Mesodermal cell (in vitro differentiated cells): ENCODE results near the gene ADCY10.
"Not testable (repeated sequence)": the region's sequence is repeated elsewhere in the genome, so short reads cannot be mapped to it uniquely, and the experiment has no call there.

Experiments used
- H3K27ac ChIP-seq: 2 replicates; pipeline ENCODE4 v1.7.0; 2013; ENCODE audit warnings: mild to moderate bottlenecking, low read depth, low read length, moderate library complexity; ENCODE audit not compliant: severe bottlenecking
- H3K36me3 ChIP-seq: 2 replicates; pipeline ENCODE4 v1.7.1; 2013; ENCODE audit warnings: mild to moderate bottlenecking, low read length, moderate library complexity; ENCODE audit not compliant: control insufficient read depth, insufficient read depth
- H3K4me1 ChIP-seq: one replicate; pipeline ENCODE4 v1.7.1; 2013; ENCODE audit warnings: mild to moderate bottlenecking, low read length; ENCODE audit not compliant: insufficient read depth, control insufficient read depth, poor library complexity, severe bottlenecking
- H3K4me3 ChIP-seq: 2 replicates; pipeline ENCODE4 v1.7.0; 2013; ENCODE audit warnings: low read length, control low read depth, mild to moderate bottlenecking; ENCODE audit not compliant: insufficient read depth, poor library complexity, severe bottlenecking; ENCODE audit errors: extremely low read depth
- H3K9me3 ChIP-seq: 2 replicates; pipeline ENCODE4 v1.7.1; 2013; ENCODE audit warnings: mild to moderate bottlenecking, low read length, moderate library complexity; ENCODE audit not compliant: control insufficient read depth
- WGBS, 2 experiments: methylation state at CpG; one replicate each; pipeline ENCODE4 v1.1.5; 2013; ENCODE audit warnings: missing lambda C conversion rate in 2 of 2; ENCODE audit not compliant: insufficient coverage in 2 of 2; 5-methylcytosine and 5-hydroxymethylcytosine counted together

Gene ADCY10

DNA sequence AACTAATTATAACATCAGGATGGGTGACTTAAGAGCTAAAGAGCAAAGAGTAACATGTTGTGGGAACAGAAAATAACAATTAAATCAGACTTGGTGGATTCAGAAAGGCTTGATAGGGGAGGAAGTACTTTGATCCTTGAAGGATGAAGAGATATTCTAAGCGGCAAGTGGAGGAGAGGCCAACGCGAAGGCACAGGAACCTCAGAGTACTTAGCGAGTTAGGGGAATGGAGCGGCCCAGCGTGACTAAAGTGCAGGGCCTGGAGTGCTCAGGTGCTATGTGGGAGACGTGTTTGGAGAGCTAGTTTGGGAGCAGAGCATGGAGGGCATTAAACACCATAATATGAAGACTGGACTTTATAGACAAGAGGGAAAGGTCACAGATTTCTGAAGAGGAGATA is 64.3 kb downstream of the ADCY10 start:
- WGBS, 2 experiments, result 100% methylated on average over 5 to 7 of the region's 7 CpGs

DNA sequence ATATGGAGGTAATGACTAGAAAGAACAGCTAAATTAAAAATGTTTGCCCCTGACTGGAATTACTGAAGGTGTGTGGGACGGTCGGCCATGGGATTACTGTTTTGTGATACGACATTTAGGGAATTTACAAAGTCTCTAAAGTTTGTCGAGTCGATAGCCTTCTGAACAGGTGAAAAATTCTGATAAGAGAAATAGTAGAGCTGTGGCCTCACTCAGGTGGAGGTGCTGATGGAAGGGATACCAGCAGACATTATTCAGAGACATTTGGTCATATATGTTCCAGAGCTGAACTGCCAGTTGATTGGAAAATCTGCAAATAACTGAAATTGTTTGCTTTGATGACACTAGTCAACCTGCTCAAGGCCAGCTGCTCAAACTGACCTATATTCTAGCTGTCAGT is 71.1 kb downstream of the ADCY10 start:
- 91 to 98% methylated on average over 5 of the region's 5 CpGs for WGBS, 2 experiments
- no peaks in the 10 kb centered on the region for H3K36me3 ChIP-seq
- H3K27ac ChIP-seq, result no peak overlapping the region
- no peak overlapping the region for H3K4me3 ChIP-seq
- H3K4me1 ChIP-seq, result no peaks in the 10 kb centered on the region
- H3K9me3 ChIP-seq, result no peaks in the 10 kb centered on the region

More for the DNA sequence above, 64.3 kb downstream of the ADCY10 start:
- Histone ChIP-seq H3K4me3 (no peak overlapping the region), H3K27ac (no peak overlapping the region), H3K4me1 (no peaks in the 10 kb centered on the region), H3K9me3 (no peaks in the 10 kb centered on the region), H3K36me3 (no peaks in the 10 kb centered on the region)

GRCh38 chr1:167841530-167841929 is 72.4 kb downstream of the ADCY10 start:
- Histone ChIP-seq H3K9me3 (no peaks in the 10 kb centered on the region), H3K4me1 (no peaks in the 10 kb centered on the region), H3K27ac (no peak overlapping the region), H3K4me3 (no peak overlapping the region), H3K36me3 (no peaks in the 10 kb centered on the region)
- WGBS, 2 experiments, result 89 to 93% methylated on average over 2 to 3 of the region's 3 CpGs

DNA sequence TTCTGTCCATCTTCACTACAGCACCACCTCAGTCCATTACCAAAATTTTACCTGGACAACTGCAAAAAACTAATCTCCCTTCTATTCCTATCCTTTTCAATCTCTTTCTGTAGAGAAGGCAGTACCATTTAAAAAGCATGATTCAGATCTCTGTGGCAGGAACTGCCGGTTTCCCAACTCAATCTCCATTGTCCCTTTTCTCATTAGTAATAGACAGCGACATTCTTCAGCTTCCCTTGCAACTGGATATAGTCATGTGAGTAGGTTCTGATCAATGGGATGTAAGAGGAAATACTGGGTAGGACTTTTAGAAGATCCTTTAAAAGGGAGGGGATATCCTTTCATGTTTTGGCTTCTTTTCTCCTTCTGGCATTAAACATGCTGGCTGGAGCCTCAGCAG is 74.9 kb downstream of the ADCY10 start:
- Histone ChIP-seq H3K4me3 (no peak overlapping the region), H3K36me3 (no peaks in the 10 kb centered on the region), H3K9me3 (no peaks in the 10 kb centered on the region), H3K27ac (no peak overlapping the region), H3K4me1 (no peaks in the 10 kb centered on the region)
- no CpG with 5 or more reads among the region's 2 CpGs for WGBS, 2 experiments

GRCh38 chr1:167837326-167837725 is 76.6 kb downstream of the ADCY10 start:
- no peaks in the 10 kb centered on the region for H3K36me3 ChIP-seq
- H3K4me3 ChIP-seq, result no peak overlapping the region
- no peaks in the 10 kb centered on the region for H3K9me3 ChIP-seq
- no peaks in the 10 kb centered on the region for H3K4me1 ChIP-seq
- 100% methylated on average over 1 of the region's 2 CpGs for WGBS, 2 experiments
- H3K27ac ChIP-seq, result no peak overlapping the region

GRCh38 chr1:167836197-167836596 is 77.7 kb downstream of the ADCY10 start:
- Histone ChIP-seq H3K36me3 (no peaks in the 10 kb centered on the region), H3K4me3 (no peak overlapping the region), H3K4me1 (no peaks in the 10 kb centered on the region), H3K9me3 (no peaks in the 10 kb centered on the region), H3K27ac (no peak overlapping the region)
- WGBS, 2 experiments, result 80 to 100% methylated on average over 1 of the region's 4 CpGs

DNA sequence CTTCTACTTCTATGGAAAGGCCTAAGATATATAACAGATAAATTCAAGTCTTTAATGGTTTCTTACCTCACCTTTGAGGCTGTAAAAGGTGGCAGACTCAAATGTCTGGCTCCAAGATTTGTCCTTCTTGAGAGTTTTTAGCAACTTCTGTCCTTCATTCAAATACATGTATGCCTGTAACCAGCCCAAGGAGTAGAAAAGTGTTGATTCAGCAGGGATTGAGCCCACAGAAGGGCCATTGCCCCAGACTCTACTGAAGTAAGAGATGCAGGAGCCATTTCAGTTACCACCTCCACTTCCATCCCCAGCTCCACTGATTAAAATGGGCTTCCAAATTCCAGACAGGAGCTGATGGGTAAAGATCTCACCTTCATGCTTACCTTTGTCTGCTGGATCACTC is 80.0 kb downstream of the ADCY10 start:
- Histone ChIP-seq H3K4me1 (peaks cover 10% of the 10 kb centered on the region), H3K4me3 (no peak overlapping the region), H3K27ac (no peak overlapping the region), H3K36me3 (no peaks in the 10 kb centered on the region), H3K9me3 (no peaks in the 10 kb centered on the region)

DNA sequence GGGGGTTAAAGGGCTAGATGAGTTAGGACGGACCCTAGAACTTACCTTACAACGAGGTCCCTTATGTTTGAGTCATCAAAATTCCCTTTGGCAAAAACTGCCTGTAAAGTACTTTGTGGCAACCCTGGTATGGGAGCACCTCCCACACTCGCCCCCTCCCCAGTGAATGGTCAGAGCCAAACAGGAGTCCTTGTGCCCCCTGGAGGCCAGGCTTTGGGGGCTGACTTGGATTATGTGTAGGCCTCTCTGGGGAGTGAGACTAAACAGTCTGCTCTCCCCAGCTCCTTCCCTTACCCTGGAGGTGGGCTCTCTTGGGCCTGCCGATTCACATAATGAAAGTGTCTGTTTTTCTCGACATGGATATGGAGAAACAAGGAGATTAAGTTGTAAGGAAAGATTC is 81.2 kb downstream of the ADCY10 start:
- 82 to 95% methylated on average over 3 of the region's 5 CpGs for WGBS, 2 experiments
- Histone ChIP-seq H3K9me3 (no peaks in the 10 kb centered on the region), H3K27ac (no peak overlapping the region), H3K4me3 (no peak overlapping the region), H3K4me1 (peaks cover 10% of the 10 kb centered on the region), H3K36me3 (no peaks in the 10 kb centered on the region)

- 68 to 84% methylated on average over 3 of the region's 5 CpGs for WGBS, 2 experiments
- H3K4me1 ChIP-seq, H3K27ac ChIP-seq, H3K36me3 ChIP-seq, H3K9me3 ChIP-seq, H3K4me3 ChIP-seq: not testable (repeated sequence)
Measured at GRCh38 chr1:167830668-167831067, 83.3 kb downstream of the ADCY10 start.

DNA sequence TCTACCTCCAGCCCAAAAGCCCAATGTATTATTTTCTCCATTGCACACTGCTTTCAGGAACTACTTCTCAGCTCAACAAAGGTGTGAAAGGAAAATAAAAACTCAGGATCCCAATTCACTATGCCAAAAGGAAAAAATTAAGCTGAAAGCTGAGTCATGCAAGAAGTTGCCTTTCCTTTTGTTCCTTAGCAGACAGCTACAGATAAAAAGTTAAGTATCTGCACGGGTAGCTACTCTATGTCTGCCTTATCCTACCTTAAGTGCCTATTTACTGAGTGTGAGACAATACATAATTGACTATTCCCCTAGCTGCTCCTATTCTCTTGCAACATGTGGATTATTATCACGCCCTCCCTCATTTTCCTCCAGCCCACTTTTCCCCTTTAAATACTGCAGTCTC is 84.1 kb downstream of the ADCY10 start:
- no peaks in the 10 kb centered on the region for H3K36me3 ChIP-seq
- WGBS, 2 experiments, result 17 to 25% methylated on average over 1 of the region's 2 CpGs
- no peak overlapping the region for H3K27ac ChIP-seq
- H3K4me3 ChIP-seq, result no peak overlapping the region
- peaks cover 10% of the 10 kb centered on the region for H3K4me1 ChIP-seq
- no peaks in the 10 kb centered on the region for H3K9me3 ChIP-seq

GRCh38 chr1:167826127-167826526 is 87.8 kb downstream of the ADCY10 start:
- H3K4me3 ChIP-seq, result no peak overlapping the region
- 87 to 100% methylated on average over 3 of the region's 4 CpGs for WGBS, 2 experiments
- no peaks in the 10 kb centered on the region for H3K9me3 ChIP-seq
- H3K4me1 ChIP-seq, result peaks cover 31% of the 10 kb centered on the region
- no peaks in the 10 kb centered on the region for H3K36me3 ChIP-seq
- no peak overlapping the region for H3K27ac ChIP-seq
